ENCODE data around the gene BRMS1L. TPM values are rescaled to one million over a fixed set of nuclear protein-coding genes. Genes with fewer than 3 reads are reported as not detected.
A peak's percentile ranks its signal among the peaks of the same experiment; 100 is the strongest.

The BRMS1L gene
- total and polyA plus RNA-seq, 2 donors (not counting 1 experiment from before 2014, with no cell fraction given), result 3.3 to 9.5 TPM

DNA sequence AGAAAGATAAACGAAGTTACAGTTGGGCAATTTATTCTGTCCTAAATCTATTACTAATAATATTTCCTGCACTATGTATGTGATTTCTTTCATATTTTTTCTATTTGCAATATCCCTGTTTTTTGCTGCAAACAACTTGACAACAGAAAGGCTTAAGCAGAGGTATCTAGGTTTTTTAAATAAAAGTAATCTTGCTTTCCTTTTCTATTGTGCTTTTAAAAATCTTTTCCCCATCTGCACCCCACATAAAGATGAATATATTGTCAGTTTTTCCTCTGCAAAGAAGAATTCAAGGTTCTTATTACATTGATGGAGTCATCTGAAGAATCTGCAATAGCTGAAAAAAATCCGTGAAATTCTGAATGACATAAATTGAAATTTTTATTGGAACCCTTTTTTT lies 16.5 kb upstream of the BRMS1L start:
- H3K27ac ChIP-seq (ENCODE audit: insufficient read depth, low read length), result peak overlapping the region; percentile 35
- H3K9ac ChIP-seq (ENCODE audit: insufficient read depth, low read length), result no peak overlapping the region
- no peaks in the 10 kb centered on the region for H3K36me3 ChIP-seq (ENCODE audit: control insufficient read depth, insufficient read depth, low read length)
- H4K20me1 ChIP-seq (ENCODE audit: control insufficient read depth, extremely low read depth, insufficient read depth, low read length), result no peaks in the 10 kb centered on the region
- no peak for DNase-seq (ENCODE audit: low read depth in 2 of 2)
- peak overlapping the region in 3 of 4 experiments; percentile 3 to 71 (median 49) for H3K4me3 ChIP-seq (replicated peaks in 1 of 4; ENCODE audit: control extremely low read depth in 1 of 4, insufficient read depth in 1 of 4, low read depth in 3 of 4, low read length in 4 of 4)
- no peak for TF ChIP-seq EZH2 (IDR thresholded peaks at IDR 0.05; ENCODE audit: low read length, missing control alignments)
- TF ChIP-seq, protein P1, sequence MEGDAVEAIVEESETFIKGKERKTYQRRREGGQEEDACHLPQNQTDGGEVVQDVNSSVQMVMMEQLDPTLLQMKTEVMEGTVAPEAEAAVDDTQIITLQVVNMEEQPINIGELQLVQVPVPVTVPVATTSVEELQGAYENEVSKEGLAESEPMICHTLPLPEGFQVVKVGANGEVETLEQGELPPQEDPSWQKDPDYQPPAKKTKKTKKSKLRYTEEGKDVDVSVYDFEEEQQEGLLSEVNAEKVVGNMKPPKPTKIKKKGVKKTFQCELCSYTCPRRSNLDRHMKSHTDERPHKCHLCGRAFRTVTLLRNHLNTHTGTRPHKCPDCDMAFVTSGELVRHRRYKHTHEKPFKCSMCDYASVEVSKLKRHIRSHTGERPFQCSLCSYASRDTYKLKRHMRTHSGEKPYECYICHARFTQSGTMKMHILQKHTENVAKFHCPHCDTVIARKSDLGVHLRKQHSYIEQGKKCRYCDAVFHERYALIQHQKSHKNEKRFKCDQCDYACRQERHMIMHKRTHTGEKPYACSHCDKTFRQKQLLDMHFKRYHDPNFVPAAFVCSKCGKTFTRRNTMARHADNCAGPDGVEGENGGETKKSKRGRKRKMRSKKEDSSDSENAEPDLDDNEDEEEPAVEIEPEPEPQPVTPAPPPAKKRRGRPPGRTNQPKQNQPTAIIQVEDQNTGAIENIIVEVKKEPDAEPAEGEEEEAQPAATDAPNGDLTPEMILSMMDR (conservative IDR thresholded peaks at IDR 0.05 in 1 of 2, IDR thresholded peaks at IDR 0.05 in 1 of 2; ENCODE audit: low read depth in 1 of 2, low read length in 2 of 2), result no peak
- H2AFZ ChIP-seq (ENCODE audit: low read length), result no peak overlapping the region
- H3K4me1 ChIP-seq (ENCODE audit: control insufficient read depth, extremely low read depth, insufficient read depth, low read length), result peaks cover 5% of the 10 kb centered on the region
- peaks cover 19% of the 10 kb centered on the region for H3K79me2 ChIP-seq (ENCODE audit: control insufficient read depth, insufficient read depth, low read length)
- H3K4me2 ChIP-seq (ENCODE audit: extremely low read depth, insufficient read depth, low read length), result no peak overlapping the region
- H3K27me3 ChIP-seq (ENCODE audit: control insufficient read depth, insufficient read depth, low read length), result no peaks in the 10 kb centered on the region
- H3K9me3 ChIP-seq (ENCODE audit: control insufficient read depth, insufficient read depth, low read depth, low read length), result no peaks in the 10 kb centered on the region

DNA sequence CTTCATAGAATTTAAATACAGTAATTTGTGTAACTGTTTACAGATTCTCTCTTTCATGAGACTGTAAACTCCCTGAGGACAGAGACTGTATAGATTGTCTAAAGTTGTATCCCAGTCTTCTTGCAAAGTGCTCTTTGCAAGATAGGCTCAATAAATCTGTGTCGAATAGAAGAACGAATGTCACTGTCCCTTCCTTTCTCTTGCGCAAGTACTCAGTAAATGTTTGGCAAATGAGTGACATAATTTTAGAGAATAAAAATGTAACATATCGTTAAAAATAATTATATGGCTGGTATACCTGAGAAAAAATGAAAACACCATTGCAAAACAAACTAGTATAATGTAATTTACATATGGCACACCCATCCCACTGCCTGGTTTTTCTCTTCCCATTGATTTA lies 15.2 kb upstream of the BRMS1L start:
- H3K36me3 ChIP-seq (ENCODE audit: control insufficient read depth, insufficient read depth, low read length), result no peaks in the 10 kb centered on the region
- H3K9ac ChIP-seq (ENCODE audit: insufficient read depth, low read length), result no peak overlapping the region
- no peaks in the 10 kb centered on the region for H3K9me3 ChIP-seq (ENCODE audit: control insufficient read depth, insufficient read depth, low read depth, low read length)
- no peak overlapping the region for H3K27ac ChIP-seq (ENCODE audit: insufficient read depth, low read length)
- DNase-seq (ENCODE audit: low read depth in 2 of 2), result no peak
- H3K79me2 ChIP-seq (ENCODE audit: control insufficient read depth, insufficient read depth, low read length), result peaks cover 14% of the 10 kb centered on the region
- peaks cover 5% of the 10 kb centered on the region for H3K4me1 ChIP-seq (ENCODE audit: control insufficient read depth, extremely low read depth, insufficient read depth, low read length)
- H2AFZ ChIP-seq (ENCODE audit: low read length), result no peak overlapping the region
- no peaks in the 10 kb centered on the region for H3K27me3 ChIP-seq (ENCODE audit: control insufficient read depth, insufficient read depth, low read length)
- no peak overlapping the region for H3K4me3 ChIP-seq (replicated peaks in 1 of 4; ENCODE audit: control extremely low read depth in 1 of 4, insufficient read depth in 1 of 4, low read depth in 3 of 4, low read length in 4 of 4)
- no peak for TF ChIP-seq EZH2 (IDR thresholded peaks at IDR 0.05; ENCODE audit: low read length, missing control alignments)
- TF ChIP-seq, protein P1 (conservative IDR thresholded peaks at IDR 0.05 in 1 of 2, IDR thresholded peaks at IDR 0.05 in 1 of 2; ENCODE audit: low read depth in 1 of 2, low read length in 2 of 2), result no peak
- H4K20me1 ChIP-seq (ENCODE audit: control insufficient read depth, extremely low read depth, insufficient read depth, low read length), result no peaks in the 10 kb centered on the region
- no peak overlapping the region for H3K4me2 ChIP-seq (ENCODE audit: extremely low read depth, insufficient read depth, low read length)

DNA sequence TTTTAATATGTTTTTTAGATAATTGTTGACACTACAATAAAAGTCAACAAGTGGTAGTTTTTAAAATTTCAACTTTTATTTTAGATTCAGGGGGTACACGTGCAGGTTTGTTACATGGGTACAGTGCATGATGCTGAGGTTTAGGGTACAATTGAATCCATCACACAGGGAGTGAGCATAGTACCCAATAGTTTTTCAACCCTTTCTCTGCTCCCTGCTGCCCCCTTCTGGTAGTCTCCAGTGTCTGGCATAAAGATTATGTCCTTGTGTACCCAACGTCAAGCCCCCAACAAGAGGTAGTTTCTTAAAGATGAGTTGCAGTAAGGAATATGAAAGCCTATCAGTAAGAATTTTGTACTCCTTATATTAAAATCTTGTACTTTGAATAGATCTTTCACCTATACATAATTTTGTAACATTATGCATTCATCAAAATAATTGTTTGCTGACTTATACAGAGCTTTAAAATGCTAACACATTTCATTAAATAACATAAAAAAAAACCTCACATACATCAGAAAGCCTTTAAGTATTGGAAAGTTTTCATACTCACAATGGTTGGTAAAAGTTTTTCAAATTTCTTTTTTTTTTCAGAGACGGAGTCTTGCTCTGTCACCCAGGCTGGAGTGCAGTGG lies 11.7 kb upstream of the BRMS1L start:
- Histone ChIP-seq H3K4me3 (replicated peaks in 1 of 4; ENCODE audit: control extremely low read depth in 1 of 4, insufficient read depth in 1 of 4, low read depth in 3 of 4, low read length in 4 of 4) (no peak overlapping the region), H4K20me1 (ENCODE audit: control insufficient read depth, extremely low read depth, insufficient read depth, low read length) (no peaks in the 10 kb centered on the region), H3K9me3 (ENCODE audit: control insufficient read depth, insufficient read depth, low read depth, low read length) (no peaks in the 10 kb centered on the region), H3K36me3 (ENCODE audit: control insufficient read depth, insufficient read depth, low read length) (no peaks in the 10 kb centered on the region), H3K27ac (ENCODE audit: insufficient read depth, low read length) (no peak overlapping the region), H3K4me2 (ENCODE audit: extremely low read depth, insufficient read depth, low read length) (no peak overlapping the region), H3K9ac (ENCODE audit: insufficient read depth, low read length) (no peak overlapping the region), H3K79me2 (ENCODE audit: control insufficient read depth, insufficient read depth, low read length) (no peaks in the 10 kb centered on the region), H2AFZ (ENCODE audit: low read length) (no peak overlapping the region), H3K27me3 (ENCODE audit: control insufficient read depth, insufficient read depth, low read length) (no peaks in the 10 kb centered on the region), H3K4me1 (ENCODE audit: control insufficient read depth, extremely low read depth, insufficient read depth, low read length) (no peaks in the 10 kb centered on the region)
- TF ChIP-seq, protein P1 (conservative IDR thresholded peaks at IDR 0.05 in 1 of 2, IDR thresholded peaks at IDR 0.05 in 1 of 2; ENCODE audit: low read depth in 1 of 2, low read length in 2 of 2), result peak; percentile 64 to 90
- no peak for TF ChIP-seq EZH2 (IDR thresholded peaks at IDR 0.05; ENCODE audit: low read length, missing control alignments)
- DNase-seq (ENCODE audit: low read depth in 2 of 2), result peak; percentile 19 to 50
